ENCODE results near the gene FAM24A. TPM values are rescaled to one million over a fixed set of nuclear protein-coding genes. Genes with fewer than 3 reads are reported as not detected.
"Not testable (repeated sequence)": the region's sequence is repeated elsewhere in the genome, so short reads cannot be mapped to it uniquely, and the experiment has no call there.

FAM24A gene
- total RNA-seq, 3 donors from 2014 or later = not detected

DNA sequence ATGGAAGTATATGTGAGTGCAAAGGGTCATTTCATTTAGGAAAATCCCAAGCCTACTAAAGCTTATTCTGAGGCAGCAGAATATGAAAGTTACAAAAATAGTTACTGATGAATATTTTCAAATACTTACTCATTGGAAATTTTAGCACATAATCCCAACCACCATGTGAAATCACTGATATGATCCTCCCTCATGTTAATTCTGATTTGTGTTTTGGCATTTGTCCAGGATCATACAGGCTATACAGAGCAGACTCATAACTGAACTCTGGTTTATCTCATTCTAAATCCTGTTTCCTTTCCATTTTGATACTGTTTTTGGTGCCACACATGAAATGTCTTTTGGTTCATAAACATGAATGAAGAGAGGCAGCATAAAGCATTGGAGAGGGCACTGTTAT lies 27.6 kb upstream of the FAM24A start:
- Mint-ChIP-seq H3K36me3 (ENCODE audit: insufficient read depth) (peaks cover 7% of the 10 kb centered on the region), H3K4me3 (no peak overlapping the region), H3K4me1 (ENCODE audit: low read depth) (peaks cover 32% of the 10 kb centered on the region), H3K9me3 (no peaks in the 10 kb centered on the region), H3K27me3 (ENCODE audit: low read depth) (peaks cover 2% of the 10 kb centered on the region)
- ATAC-seq = no peak
- no peak for DNase-seq

DNA sequence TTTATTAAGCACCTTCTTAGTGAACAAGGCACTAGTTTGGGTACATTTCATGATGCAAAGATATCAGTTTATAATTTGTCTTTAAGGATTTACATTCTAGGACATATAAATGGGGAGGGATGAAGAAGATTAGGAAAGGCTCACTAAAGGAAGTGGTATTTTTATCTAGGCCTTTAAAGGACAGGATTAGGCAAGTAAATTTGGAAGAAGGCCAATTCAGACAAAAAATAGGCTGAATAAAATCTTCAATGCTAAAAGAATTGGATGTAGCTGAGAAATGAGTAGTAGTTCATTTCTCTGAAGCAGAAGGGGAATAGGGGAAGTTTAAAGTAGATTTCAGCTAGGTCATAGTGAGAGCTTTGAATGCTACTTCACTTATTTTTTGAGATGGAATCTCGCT lies 26.2 kb upstream of the FAM24A start:
- Mint-ChIP-seq H3K27me3 (ENCODE audit: low read depth) (peaks cover 2% of the 10 kb centered on the region), H3K4me1 (ENCODE audit: low read depth) (peaks cover 18% of the 10 kb centered on the region), H3K4me3 (no peak overlapping the region), H3K36me3 (ENCODE audit: insufficient read depth) (peaks cover 9% of the 10 kb centered on the region), H3K9me3 (no peaks in the 10 kb centered on the region)
- ATAC-seq (no peak), DNase-seq (no peak)

DNA sequence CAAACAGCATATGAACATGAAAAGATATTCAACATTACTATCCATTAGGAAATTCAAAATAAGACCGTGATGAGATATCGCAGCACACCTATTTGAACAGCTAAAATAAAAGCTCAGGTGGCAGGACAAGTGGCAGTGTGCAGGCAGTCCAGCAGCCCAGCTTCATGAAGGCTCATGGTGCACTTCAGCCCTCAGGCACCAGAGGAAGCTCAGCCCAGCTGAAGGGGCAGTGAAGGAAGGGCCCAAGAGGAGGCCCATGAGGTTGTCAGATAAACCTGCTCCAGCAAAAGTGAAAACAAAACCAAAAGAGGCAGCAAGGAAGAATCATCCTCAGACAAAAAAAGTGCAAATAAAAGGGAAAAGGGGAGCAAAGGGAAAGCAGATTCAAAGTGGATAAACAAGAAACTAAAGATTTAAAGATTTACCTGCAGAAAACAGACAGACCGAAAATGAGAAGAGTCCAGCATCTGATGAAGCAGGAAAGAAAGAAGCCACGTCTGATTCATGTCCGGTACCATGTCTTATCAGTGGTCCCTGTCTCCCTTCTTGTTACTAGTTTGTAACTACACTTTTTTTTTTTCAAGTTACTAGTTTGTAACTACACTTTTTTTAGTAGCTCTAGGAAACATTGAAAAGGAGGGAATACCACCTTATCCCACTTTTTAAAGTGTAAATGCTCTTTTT lies 16.0 kb upstream of the FAM24A start:
- Mint-ChIP-seq H3K9me3 (no peaks in the 10 kb centered on the region), H3K36me3 (ENCODE audit: insufficient read depth) (peaks cover 7% of the 10 kb centered on the region), H3K4me1 (ENCODE audit: low read depth) (no peaks in the 10 kb centered on the region), H3K4me3 (no peak overlapping the region), H3K27me3 (ENCODE audit: low read depth) (no peaks in the 10 kb centered on the region)
- ATAC-seq (no peak), DNase-seq (no peak)

DNA sequence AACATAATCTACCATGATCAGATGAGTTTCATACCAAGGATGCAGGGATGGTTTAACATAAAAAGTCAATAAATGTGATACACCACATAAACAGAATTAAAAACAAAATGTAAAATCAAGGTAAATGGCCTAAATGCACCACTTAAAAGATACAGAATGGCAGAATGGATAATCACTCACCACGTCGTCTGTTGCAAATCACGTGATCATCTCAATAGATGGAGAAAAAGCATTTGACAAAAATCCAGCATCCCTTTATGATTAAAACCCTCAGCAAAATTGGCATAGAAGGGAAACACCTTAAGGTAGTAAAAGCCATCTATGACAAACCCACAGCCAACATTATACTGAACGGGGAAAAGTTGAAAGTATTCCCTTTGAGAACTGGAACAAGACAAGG lies 6.5 kb upstream of the FAM24A start:
- DNase-seq; H3K36me3 Mint-ChIP-seq (ENCODE audit: insufficient read depth); ATAC-seq; H3K4me1 Mint-ChIP-seq (ENCODE audit: low read depth); H3K4me3 Mint-ChIP-seq: not testable (repeated sequence)
- H3K9me3 Mint-ChIP-seq = peaks cover 16% of the 10 kb centered on the region
- H3K27me3 Mint-ChIP-seq (ENCODE audit: low read depth) = peaks cover 25% of the 10 kb centered on the region

DNA sequence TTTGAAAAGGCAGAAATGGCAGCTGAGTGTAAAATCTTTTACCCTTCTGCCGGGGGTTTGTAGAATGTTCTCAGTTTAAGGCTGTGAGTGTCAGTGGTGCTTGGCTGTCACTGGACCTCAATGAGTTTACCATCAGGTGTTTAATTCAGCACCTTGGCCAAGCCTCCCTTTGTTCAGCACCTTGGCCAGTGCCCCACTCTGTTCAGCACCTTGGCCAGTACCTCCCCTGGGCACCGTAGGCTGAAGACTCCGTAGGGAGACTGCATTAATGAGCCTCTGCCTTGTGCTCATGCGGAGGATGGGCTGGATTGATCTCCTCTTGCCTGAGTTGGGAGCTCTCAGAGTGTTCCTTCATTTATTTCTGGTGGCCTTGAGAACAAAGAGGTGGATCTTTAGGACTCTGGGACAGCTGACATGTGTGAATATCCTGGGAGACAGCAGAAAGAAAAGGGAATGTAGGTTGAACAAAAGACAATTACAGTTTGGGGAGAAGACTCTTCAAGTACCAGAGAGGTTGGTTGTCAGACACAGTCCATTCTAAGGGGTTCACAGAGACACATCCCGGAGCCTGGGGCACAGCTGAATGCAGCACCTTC lies 1.6 kb downstream of the FAM24A start:
- no peaks in the 10 kb centered on the region for H3K36me3 Mint-ChIP-seq (ENCODE audit: insufficient read depth)
- H3K27me3 Mint-ChIP-seq (ENCODE audit: low read depth) = peaks cover 3% of the 10 kb centered on the region
- H3K4me1 Mint-ChIP-seq (ENCODE audit: low read depth) = no peaks in the 10 kb centered on the region
- H3K9me3 Mint-ChIP-seq = peaks cover 4% of the 10 kb centered on the region
- peak; percentile 23 for DNase-seq
- H3K4me3 Mint-ChIP-seq = no peak overlapping the region
- peak in 1 of 2 donors; percentile 53 for ATAC-seq

DNA sequence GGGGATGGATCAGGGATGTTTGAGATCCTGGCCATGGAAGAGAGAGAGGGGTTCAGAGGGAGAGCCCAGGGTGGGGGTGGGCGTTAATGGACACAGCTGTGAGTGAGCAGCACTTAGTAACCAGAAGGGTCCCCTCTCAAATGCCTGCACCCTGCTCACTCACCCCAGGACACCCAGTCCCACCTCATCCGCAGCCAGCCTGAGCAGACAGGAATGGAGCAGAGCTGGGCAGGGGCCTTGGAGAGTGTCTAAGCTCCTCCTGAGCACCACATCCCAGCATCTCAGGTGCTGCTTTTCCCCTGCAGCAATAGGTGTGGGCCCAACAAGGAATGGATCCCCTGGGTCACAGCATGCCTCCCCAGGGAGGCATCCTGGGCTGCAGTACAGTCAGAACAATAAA lies 5.3 kb downstream of the FAM24A start:
- peaks cover 2% of the 10 kb centered on the region for H3K36me3 Mint-ChIP-seq (ENCODE audit: insufficient read depth)
- ATAC-seq (no peak), DNase-seq (no peak)
- no peaks in the 10 kb centered on the region for H3K4me1 Mint-ChIP-seq (ENCODE audit: low read depth)
- peaks cover 3% of the 10 kb centered on the region for H3K27me3 Mint-ChIP-seq (ENCODE audit: low read depth)
- peaks cover 4% of the 10 kb centered on the region for H3K9me3 Mint-ChIP-seq
- no peak overlapping the region for H3K4me3 Mint-ChIP-seq

DNA sequence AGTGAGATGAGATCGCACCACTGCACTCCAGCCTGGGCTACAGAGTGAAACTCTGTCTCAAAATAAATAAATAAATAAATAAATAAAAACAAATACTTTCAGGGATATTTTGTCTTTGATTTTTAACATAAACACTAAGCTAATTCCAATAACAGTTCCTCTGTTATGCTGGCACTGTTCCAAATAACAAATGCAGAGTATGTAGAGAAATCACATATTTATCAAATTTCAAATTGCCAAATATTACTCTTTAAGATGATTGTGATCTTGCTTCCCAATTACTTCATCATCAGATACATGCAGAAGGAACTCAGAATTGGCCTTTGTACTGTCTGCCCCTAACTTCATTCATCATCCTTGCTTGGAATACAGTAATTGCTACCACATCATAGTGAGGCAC lies 19.7 kb downstream of the FAM24A start:
- Mint-ChIP-seq H3K9me3 (no peaks in the 10 kb centered on the region), H3K4me3 (no peak overlapping the region), H3K4me1 (ENCODE audit: low read depth) (no peaks in the 10 kb centered on the region), H3K27me3 (ENCODE audit: low read depth) (no peaks in the 10 kb centered on the region), H3K36me3 (ENCODE audit: insufficient read depth) (peaks cover 16% of the 10 kb centered on the region)
- DNase-seq (no peak), ATAC-seq (no peak)

DNA sequence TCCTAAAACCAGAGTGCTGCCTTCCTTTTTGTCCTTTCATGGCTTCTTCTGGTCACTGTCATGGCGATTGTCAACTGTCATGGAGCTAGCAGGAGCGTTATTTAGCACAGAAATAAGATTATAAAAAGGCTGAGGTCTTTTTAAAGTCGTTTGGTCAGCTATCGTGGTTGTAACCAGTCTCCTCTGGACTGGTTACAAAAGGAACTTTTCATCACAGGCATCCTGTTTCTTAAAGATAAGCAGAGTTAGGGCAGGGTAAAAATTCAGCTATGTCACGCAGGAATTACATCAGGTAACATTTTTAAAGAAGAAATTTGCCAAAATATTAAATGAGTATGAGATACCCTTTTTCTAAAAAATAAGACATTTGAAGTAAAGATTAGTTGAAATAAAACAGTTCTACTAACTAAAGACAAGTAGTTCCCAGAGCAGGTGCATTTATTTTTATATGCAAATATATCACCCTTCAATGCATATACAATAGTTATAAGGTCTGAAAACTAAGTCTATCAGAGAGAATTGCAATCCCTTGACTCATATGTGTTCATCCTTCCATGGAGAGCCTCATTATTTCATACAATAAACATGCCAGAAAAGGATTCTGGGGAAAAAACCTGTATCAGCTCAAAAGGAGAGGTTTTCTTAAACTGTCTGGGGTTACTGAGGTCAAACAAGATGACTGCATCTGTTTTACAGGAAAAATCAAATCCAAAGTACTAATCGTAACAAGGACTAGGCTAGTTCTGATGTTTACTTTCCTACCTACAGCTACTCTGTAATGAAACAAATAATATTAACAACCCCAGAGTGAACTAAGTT lies 20.9 kb downstream of the FAM24A start:
- ATAC-seq (no peak), DNase-seq (no peak)
- Mint-ChIP-seq H3K36me3 (ENCODE audit: insufficient read depth) (peaks cover 21% of the 10 kb centered on the region), H3K9me3 (no peaks in the 10 kb centered on the region), H3K4me3 (no peak overlapping the region), H3K27me3 (ENCODE audit: low read depth) (no peaks in the 10 kb centered on the region), H3K4me1 (ENCODE audit: low read depth) (no peaks in the 10 kb centered on the region)

DNA sequence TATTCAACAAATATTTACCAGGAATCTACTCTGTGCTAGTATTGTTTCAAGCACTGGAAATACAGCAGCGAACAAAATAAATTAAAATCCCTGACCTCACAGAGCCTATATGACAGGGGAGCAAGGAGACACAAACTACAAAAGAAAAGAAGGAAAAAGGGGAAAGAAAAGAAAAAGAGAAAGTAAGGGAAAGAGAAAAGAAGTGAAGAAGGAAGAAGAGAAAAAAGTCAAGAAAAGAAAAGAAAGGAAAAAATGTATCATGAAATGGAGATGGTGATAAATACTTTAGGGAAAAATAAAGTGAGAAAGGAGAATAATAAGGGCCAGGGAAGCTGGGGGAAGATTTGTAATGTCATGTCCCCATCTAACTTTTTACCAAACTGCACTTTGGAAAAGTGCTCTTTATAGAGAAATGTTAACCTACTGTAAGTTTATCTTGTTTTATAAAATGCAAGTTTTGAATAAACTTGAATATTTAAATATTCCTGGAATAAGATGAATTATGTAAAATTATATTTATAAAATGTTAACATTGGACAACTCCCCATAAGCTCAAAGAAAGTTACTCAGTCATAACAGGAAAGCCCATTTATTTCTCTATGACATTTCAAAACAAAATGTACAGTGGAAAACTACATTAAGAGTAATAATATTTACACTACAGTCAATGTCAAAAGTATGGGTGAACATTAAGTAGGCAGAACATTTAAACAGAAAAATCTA lies 28.9 kb downstream of the FAM24A start:
- Mint-ChIP-seq H3K4me3 (no peak overlapping the region), H3K36me3 (ENCODE audit: insufficient read depth) (peaks cover 31% of the 10 kb centered on the region), H3K4me1 (ENCODE audit: low read depth) (no peaks in the 10 kb centered on the region), H3K27me3 (ENCODE audit: low read depth) (no peaks in the 10 kb centered on the region), H3K9me3 (no peaks in the 10 kb centered on the region)
- ATAC-seq = no peak
- no peak for DNase-seq

DNA sequence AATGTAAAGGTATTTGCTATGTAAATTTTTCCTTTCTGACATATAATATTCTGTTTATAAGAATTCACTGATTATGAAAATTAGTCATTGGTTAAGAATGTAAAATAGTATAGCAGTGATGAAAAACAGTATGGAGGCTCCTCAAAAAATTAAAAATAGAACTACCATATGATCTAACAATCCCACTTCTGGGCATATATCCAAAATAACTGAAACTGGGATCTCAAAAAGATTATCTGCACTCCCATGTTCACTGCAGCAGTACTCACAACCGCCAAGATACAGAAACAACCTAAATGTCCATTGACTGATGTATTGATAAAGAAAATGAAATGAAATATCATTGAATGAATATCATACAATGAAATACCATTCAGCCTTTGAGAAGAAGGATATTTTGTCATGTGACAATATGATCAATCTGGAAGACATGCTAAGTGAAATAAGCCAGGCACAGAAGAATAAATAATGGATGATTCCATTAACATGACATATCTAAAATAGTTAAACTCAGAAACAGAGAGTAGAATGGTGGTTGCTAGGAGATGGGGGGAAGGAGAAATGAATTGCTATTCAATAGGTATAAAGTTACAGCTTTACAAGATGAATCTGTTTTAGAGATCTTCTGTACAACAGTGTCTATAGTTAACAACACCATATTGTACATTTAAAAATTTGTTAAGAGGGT lies 29.6 kb downstream of the FAM24A start:
- Mint-ChIP-seq H3K36me3 (ENCODE audit: insufficient read depth) (peaks cover 28% of the 10 kb centered on the region), H3K9me3 (no peaks in the 10 kb centered on the region), H3K4me3 (no peak overlapping the region), H3K27me3 (ENCODE audit: low read depth) (no peaks in the 10 kb centered on the region), H3K4me1 (ENCODE audit: low read depth) (no peaks in the 10 kb centered on the region)
- ATAC-seq = no peak
- DNase-seq = no peak

DNA sequence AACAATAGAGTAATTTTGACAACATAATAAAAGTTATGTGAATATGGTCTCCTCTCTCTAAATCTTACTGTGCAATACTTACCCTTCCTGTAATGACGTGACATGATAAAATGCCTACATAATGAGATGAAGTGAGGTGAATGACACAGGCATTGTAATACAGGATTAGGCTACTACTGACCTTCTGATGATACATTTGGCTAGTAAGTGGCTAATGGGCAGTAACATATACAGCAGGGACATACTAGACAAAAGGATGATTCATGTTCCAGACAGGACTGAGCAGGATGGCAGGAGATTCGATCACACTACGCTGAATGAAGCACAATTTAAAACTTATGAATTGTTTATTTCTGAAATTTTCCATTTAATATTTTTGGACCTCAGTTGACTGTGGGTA lies 38.9 kb downstream of the FAM24A start:
- no peak for ATAC-seq
- DNase-seq = no peak
- H3K4me3 Mint-ChIP-seq = no peak overlapping the region
- peaks cover 36% of the 10 kb centered on the region for H3K36me3 Mint-ChIP-seq (ENCODE audit: insufficient read depth)
- H3K27me3 Mint-ChIP-seq (ENCODE audit: low read depth) = no peaks in the 10 kb centered on the region
- H3K9me3 Mint-ChIP-seq = peaks cover 3% of the 10 kb centered on the region
- peaks cover 23% of the 10 kb centered on the region for H3K4me1 Mint-ChIP-seq (ENCODE audit: low read depth)

DNA sequence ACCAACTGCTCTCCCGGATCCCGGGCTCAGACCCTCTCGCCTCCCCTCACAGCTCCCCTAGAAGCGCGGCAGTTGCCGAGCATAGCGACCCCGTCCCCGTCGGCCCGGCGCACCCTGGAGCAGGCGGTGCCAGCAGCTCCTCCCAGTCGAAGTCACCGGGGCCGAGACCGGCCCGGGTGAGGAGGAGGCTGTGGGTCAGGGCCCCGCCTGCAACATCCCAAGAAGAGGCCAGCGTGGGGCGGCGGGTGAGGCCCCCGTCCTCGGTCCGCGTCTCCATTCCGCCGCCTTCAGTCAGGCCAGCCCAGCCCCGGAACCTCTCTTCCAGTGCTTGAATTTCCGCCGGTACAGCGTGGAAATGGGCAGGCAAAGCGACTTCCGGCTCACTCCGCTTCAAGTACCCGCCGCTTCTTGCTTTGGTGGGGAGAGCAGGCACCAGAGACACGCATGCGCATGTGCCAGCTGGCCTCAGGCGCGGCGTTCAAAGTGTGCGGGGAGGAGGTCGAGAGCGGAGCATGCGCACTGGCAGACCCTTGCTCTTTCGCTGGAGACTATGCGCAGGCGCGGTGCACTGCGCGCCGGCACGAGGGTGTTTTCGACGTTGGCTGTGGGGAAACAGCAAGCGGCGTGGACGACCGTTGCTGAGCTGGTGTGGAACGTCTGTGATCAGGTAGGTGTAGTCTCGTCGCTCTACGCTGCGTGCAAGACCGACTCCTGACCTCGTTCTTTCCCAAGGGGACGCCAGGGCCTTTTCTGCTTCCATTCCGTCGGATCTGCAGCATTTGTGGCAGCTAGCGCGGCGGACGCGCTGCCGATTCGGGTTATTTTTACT lies 43.7 kb downstream of the FAM24A start, which contains the start of gene C10orf88:
TSS of gene C10orf88 (minus strand) at position 326 of the 829 bp plus-strand sequence. CDS start at position 277, 49 bp downstream.
- H3K36me3 Mint-ChIP-seq (ENCODE audit: insufficient read depth) = peaks cover 14% of the 10 kb centered on the region

DNA sequence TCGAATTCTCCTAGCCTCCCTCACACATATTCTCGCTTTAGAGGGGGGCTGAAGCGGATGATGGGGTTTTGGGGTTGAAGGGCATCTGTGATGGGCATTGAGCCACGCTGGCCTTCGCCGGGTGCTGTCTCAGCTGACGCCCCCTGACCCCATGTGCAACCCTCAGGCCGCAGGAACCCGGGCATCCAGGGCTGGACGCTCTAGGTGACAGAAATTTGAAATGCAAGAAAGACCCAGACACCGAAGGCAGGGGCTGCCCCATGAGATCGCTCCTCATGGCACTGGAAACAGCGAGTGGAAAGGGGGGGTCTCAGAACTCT lies 44.3 kb downstream of the FAM24A start:
- Mint-ChIP-seq H3K36me3 (ENCODE audit: insufficient read depth) (peaks cover 11% of the 10 kb centered on the region), H3K9me3 (peaks cover 4% of the 10 kb centered on the region), H3K27me3 (ENCODE audit: low read depth) (no peaks in the 10 kb centered on the region), H3K4me1 (ENCODE audit: low read depth) (peaks cover 29% of the 10 kb centered on the region), H3K4me3 (peak overlapping the region; percentile 87)
- DNase-seq (no peak), ATAC-seq (no peak)

More for the DNA sequence above, 43.7 kb downstream of the FAM24A start, which contains the start of gene C10orf88:
- DNase-seq (peak; percentile 95), ATAC-seq (peak; percentile 99)
- Mint-ChIP-seq H3K27me3 (ENCODE audit: low read depth) (no peaks in the 10 kb centered on the region), H3K4me3 (peak within 1 kb of the TSS; percentile 87), H3K9me3 (peaks cover 4% of the 10 kb centered on the region), H3K4me1 (ENCODE audit: low read depth) (peaks cover 29% of the 10 kb centered on the region)
